Endothelial cell of umbilical vein (primary cell): Measurements from ENCODE around the gene TTC33. TPM values are rescaled to one million over a fixed set of nuclear protein-coding genes. Genes with fewer than 3 reads are reported as not detected.

Source experiments
- BruUV-seq: library from RNA; stranded (reverse); fragments of 400-500 nt; replicated peaks from 2 replicates; lab custom pipeline; 2021; lab: Mats Ljungman, UMichigan
- CTCF ChIA-PET: fragments of 300-600, 350-600 bp; sonication (Branson Sonifier 250); formaldehyde crosslinking; loops from one replicate; lab custom pipeline; 2021; ENCODE audit warnings: antibody characterized with exemption, inconsistent platforms; lab: Charles Lee
- POLR2A ChIA-PET: fragments of 300-600, 350-600 bp; sonication (Branson Sonifier 250); formaldehyde crosslinking; loops from one replicate; lab custom pipeline; 2021; ENCODE audit warnings: antibody characterized with exemption, inconsistent platforms; lab: Charles Lee
- DNase-seq: peaks from one replicate; pipeline ENCODE4 v3.0.0-alpha.2; 2011; ENCODE audit warnings: low read depth, low spot score
- FAIRE-seq: peaks from 2 replicates; lab custom pipeline; 2011; peaks lifted over from hg19 to GRCh38; lab: Jason Lieb, UNC
- H2AFZ ChIP-seq: 2 replicates; pipeline ENCODE4 v1.6.0; 2012; ENCODE audit warnings: low read depth, low read length, control low read depth, inconsistent platforms
- H3K27ac ChIP-seq: 2 replicates; pipeline ENCODE4 v1.5.1; 2011; ENCODE audit warnings: low read depth, mild to moderate bottlenecking, control low read depth, low read length, moderate library complexity; ENCODE audit not compliant: insufficient read depth
- H3K27me3 ChIP-seq, 2 experiments: 2 replicates each; pipeline versions ENCODE4 v1.6.0 to v1.6.1; 2011; ENCODE audit warnings: low read length in 2 of 2, mixed read lengths in 1 of 2; ENCODE audit not compliant: control insufficient read depth in 2 of 2, insufficient read depth in 2 of 2
- H3K36me3 ChIP-seq, 2 experiments: 2 replicates in 1 of 2; 3 replicates in 1 of 2; pipeline ENCODE4 v1.5.1; 2011; ENCODE audit warnings: low read length in 2 of 2, mild to moderate bottlenecking in 1 of 2, moderate library complexity in 1 of 2; ENCODE audit not compliant: control insufficient read depth in 2 of 2, insufficient read depth in 2 of 2; ENCODE audit errors: extremely low read depth in 1 of 2
- H3K4me1 ChIP-seq: 3 replicates; pipeline ENCODE4 v1.5.1; 2011; ENCODE audit warnings: mild to moderate bottlenecking, low read length; ENCODE audit not compliant: control insufficient read depth, insufficient read depth; ENCODE audit errors: extremely low read depth
- H3K4me2 ChIP-seq: 2 replicates; pipeline ENCODE4 v1.6.1; 2011; ENCODE audit warnings: low read length, control low read depth, mixed read lengths; ENCODE audit not compliant: insufficient read depth
- H3K4me3 ChIP-seq, 3 experiments: fragments of 200-600 bp in 1 of 3; sonication (generic), shearing (Covaris generic) in 1 of 3; replicated peaks in 1 of 3; 2 replicates each; pipeline ENCODE4 v1.5.1; 2011 to 2016; ENCODE audit warnings: control low read depth in 3 of 3, low read length in 3 of 3, mild to moderate bottlenecking in 2 of 3, inconsistent platforms in 1 of 3, low read depth in 1 of 3, moderate library complexity in 1 of 3; ENCODE audit not compliant: insufficient read depth in 1 of 3
- H3K79me2 ChIP-seq: 2 replicates; pipeline ENCODE4 v1.6.0; 2012; ENCODE audit warnings: low read length, inconsistent platforms; ENCODE audit not compliant: control insufficient read depth, insufficient read depth
- H3K9ac ChIP-seq: replicated peaks from 2 replicates; pipeline ENCODE3; 2011; ENCODE audit warnings: low read length, control low read depth; ENCODE audit not compliant: insufficient read depth; ENCODE audit errors: extremely low read depth
- H3K9me1 ChIP-seq: replicated peaks from 3 replicates; pipeline ENCODE4 v1.6.0; 2011; ENCODE audit warnings: mild to moderate bottlenecking, low read length; ENCODE audit not compliant: control insufficient read depth, insufficient read depth; ENCODE audit errors: extremely low read depth
- H3K9me3 ChIP-seq: replicated peaks from 2 replicates; pipeline ENCODE4 v1.5.1; 2012; ENCODE audit warnings: low read length, inconsistent platforms; ENCODE audit not compliant: control insufficient read depth, insufficient read depth
- H4K20me1 ChIP-seq: replicated peaks from 2 replicates; pipeline ENCODE3; 2011; ENCODE audit warnings: mild to moderate bottlenecking, low read length; ENCODE audit not compliant: control insufficient read depth, insufficient read depth; ENCODE audit errors: extremely low read depth
- EZH2 ChIP-seq: IDR thresholded peaks from 2 replicates; pipeline ENCODE4 v1.6.1; 2012; ENCODE audit warnings: borderline replicate concordance, low read depth, mild to moderate bottlenecking, moderate library complexity, low read length, inconsistent platforms; ENCODE audit not compliant: severe bottlenecking
- FOS ChIP-seq: IDR thresholded peaks from 2 replicates; pipeline ENCODE4 v1.6.1; 2011; ENCODE audit warnings: mild to moderate bottlenecking, low read length, moderate library complexity, borderline replicate concordance; ENCODE audit not compliant: insufficient read depth
- GATA2 ChIP-seq: IDR thresholded peaks from 2 replicates; pipeline ENCODE4 v1.7.0; 2011; ENCODE audit warnings: low read depth, mild to moderate bottlenecking, moderate library complexity, mixed read lengths, low read length; ENCODE audit not compliant: insufficient read length, insufficient read depth
- JUN ChIP-seq: IDR thresholded peaks from 2 replicates; pipeline ENCODE4 v1.6.1; 2011; ENCODE audit warnings: borderline replicate concordance, low read depth; ENCODE audit not compliant: insufficient read length, insufficient read depth
- MYC ChIP-seq: IDR thresholded peaks from one replicate; pipeline ENCODE4 v1.6.1; 2011; ENCODE audit warnings: mild to moderate bottlenecking, low read depth, low read length
- POLR2A ChIP-seq: IDR thresholded peaks from 2 replicates; pipeline ENCODE4 v1.6.1; 2012; ENCODE audit warnings: low read depth, mild to moderate bottlenecking, control low read depth, low read length
- POLR2AphosphoS5 ChIP-seq: IDR thresholded peaks from 2 replicates; pipeline ENCODE4 v1.6.1; 2012; ENCODE audit warnings: low read depth, mild to moderate bottlenecking, control low read depth, low read length, moderate library complexity; ENCODE audit not compliant: insufficient read depth
- dilution Hi-C: fragments of 300-500 bp; cut with MboI; formaldehyde crosslinking; loops from one replicate; pipeline ENCODE4 v1.15.0; 2019; ENCODE audit warnings: low sequenced_read_pairs; ENCODE audit not compliant: extremely low pct_ligation_motif_present
- intact Hi-C: fragments of 100-400 bp; cut with micrococcal nuclease; formaldehyde crosslinking; loops from one replicate; pipeline ENCODE4 v1.10.0; 2022
- polyA plus RNA-seq, 4 experiments: library from polyadenylated mRNA; depleted of rRNA in 3 of 4; stranded (reverse) in 3 of 4; unstranded in 1 of 4; fragments of >200 nt; gene quantifications; 2 replicates each; pipeline versions ENCODE4 v1.2.1 to v1.2.3, GENCODE V29; 2011 to 2012; ENCODE audit warnings: missing spikeins in 1 of 4
- total RNA-seq: library from RNA; stranded (reverse); gene quantifications from 2 replicates; pipeline ENCODE4 v1.2.3, GENCODE V29; 2021
- TF ChIP-seq, protein P1 (sequence below): IDR thresholded peaks from 2 replicates; pipeline ENCODE4 v1.6.1; 2011; ENCODE audit not compliant: insufficient read depth, insufficient read length
- TF ChIP-seq, protein P2 (sequence below), 2 donors: IDR thresholded peaks; 1 replicate in 1 of 2; 2 replicates in 1 of 2; pipeline ENCODE4 v1.5.1; 2011; ENCODE audit warnings: low read length in 2 of 2, mild to moderate bottlenecking in 2 of 2, moderate library complexity in 2 of 2, control low read depth in 1 of 2, inconsistent platforms in 1 of 2, low read depth in 1 of 2; ENCODE audit not compliant: insufficient read depth in 1 of 2; ENCODE audit errors: extremely low read depth in 1 of 2

Gene TTC33
- total and polyA plus RNA-seq, 2 donors (not counting 3 experiments of a cell fraction or from before 2014, with no cell fraction given): 2.2 to 11.7 TPM

DNA sequence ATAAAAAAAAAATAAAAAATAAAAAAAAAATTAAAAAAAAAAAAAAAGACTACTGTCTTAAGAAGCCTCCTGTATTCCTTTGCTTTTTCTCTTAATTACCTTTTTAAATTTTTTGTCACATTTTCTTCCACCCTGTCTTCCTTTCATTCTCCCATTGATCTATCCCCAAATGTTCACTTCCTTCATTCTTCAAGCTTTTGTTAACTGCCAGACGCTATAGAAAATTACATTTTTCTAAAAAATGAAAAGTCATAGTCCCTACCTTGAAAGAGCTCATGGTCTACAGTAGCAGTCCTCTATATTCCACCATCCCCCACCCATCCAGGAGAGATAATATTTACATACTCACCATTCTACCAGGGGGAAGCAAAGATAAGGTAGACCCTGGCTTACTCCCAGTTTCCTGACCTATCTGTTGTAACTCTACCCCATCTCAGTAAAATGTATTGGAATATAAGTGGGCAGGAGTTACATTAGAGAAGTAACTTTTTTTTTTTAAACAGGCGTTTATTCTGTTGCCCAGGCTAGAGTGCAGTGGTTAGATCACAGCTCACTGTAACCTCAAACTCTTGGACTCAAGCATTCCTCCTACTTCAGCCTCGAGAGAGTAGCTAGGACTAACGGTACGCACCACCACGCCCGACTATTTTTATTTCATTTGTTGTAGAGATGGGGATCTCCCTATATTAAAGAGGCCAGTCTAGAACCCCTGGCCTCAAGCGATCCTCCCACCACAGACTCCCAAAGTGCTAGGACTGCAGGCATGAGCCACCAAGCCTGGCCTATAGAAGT lies 46.2 kb upstream of the TTC33 start:
- peaks cover 12% of the 10 kb centered on the region for H3K4me1 ChIP-seq
- no peak for FAIRE-seq
- H3K79me2 ChIP-seq: peaks cover 6% of the 10 kb centered on the region
- no TSS peak for BruUV-seq
- TF ChIP-seq EZH2 (no peak), POLR2AphosphoS5 (no peak), POLR2A (no peak), MYC (no peak), GATA2 (no peak), FOS (no peak), JUN (no peak)
- TF ChIP-seq, protein P1, sequence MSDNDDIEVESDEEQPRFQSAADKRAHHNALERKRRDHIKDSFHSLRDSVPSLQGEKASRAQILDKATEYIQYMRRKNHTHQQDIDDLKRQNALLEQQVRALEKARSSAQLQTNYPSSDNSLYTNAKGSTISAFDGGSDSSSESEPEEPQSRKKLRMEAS: no peak
- TF ChIP-seq, protein P2, sequence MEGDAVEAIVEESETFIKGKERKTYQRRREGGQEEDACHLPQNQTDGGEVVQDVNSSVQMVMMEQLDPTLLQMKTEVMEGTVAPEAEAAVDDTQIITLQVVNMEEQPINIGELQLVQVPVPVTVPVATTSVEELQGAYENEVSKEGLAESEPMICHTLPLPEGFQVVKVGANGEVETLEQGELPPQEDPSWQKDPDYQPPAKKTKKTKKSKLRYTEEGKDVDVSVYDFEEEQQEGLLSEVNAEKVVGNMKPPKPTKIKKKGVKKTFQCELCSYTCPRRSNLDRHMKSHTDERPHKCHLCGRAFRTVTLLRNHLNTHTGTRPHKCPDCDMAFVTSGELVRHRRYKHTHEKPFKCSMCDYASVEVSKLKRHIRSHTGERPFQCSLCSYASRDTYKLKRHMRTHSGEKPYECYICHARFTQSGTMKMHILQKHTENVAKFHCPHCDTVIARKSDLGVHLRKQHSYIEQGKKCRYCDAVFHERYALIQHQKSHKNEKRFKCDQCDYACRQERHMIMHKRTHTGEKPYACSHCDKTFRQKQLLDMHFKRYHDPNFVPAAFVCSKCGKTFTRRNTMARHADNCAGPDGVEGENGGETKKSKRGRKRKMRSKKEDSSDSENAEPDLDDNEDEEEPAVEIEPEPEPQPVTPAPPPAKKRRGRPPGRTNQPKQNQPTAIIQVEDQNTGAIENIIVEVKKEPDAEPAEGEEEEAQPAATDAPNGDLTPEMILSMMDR (IDR thresholded peaks at IDR 0.05; ENCODE audit: extremely low read depth in 1 of 2, insufficient read depth in 1 of 2, low read depth in 1 of 2, low read length in 2 of 2): no peak
- H3K4me3 ChIP-seq: no peak overlapping the region
- dilution Hi-C loops (no loop called here), intact Hi-C loops (no loop called here)
- POLR2A ChIA-PET: no interaction called here
- no peaks in the 10 kb centered on the region for H3K27me3 ChIP-seq
- H3K36me3 ChIP-seq: no peaks in the 10 kb centered on the region
- no peaks in the 10 kb centered on the region for H4K20me1 ChIP-seq
- CTCF ChIA-PET: interaction anchor here (1.2 to 1.4 kb wide), 2 partner anchors 9 to 23 kb away, joined by 3 to 4 read pairs; no protein-coding TSS in a partner anchor
- no peak overlapping the region for H2AFZ ChIP-seq
- no peak overlapping the region for H3K4me2 ChIP-seq
- H3K9me3 ChIP-seq: no peaks in the 10 kb centered on the region
- DNase-seq: no peak
- H3K9me1 ChIP-seq: no peaks in the 10 kb centered on the region
- H3K27ac ChIP-seq: no peak overlapping the region
- H3K9ac ChIP-seq: no peak overlapping the region
